Astrocyte of the cerebellum (primary cell): ENCODE data around the gene RNLS.

Source experiments
- DNase-seq: peaks from one replicate; pipeline ENCODE4 v3.0.0-alpha.2; 2011; ENCODE audit warnings: low read depth
- H3K4me3 ChIP-seq: 2 replicates; pipeline ENCODE4 v1.5.1; 2011; ENCODE audit warnings: mild to moderate bottlenecking, low read depth, low read length, moderate library complexity
- CTCF ChIP-seq: IDR thresholded peaks from 2 replicates; pipeline ENCODE4 v1.5.1; 2012; ENCODE audit warnings: low read length, low read depth, moderate library complexity, mild to moderate bottlenecking; ENCODE audit errors: missing control alignments
- in situ Hi-C: cut with HindIII; loops from 2 replicates; pipeline ENCODE4 v1.10.0; 2017; ENCODE audit warnings: low sequenced_read_pairs

RNLS gene

GRCh38 chr10:88534072-88534665 lies 48.9 kb downstream of the RNLS start:
- TF ChIP-seq CTCF: no peak
- in situ Hi-C loops: no loop called here
- H3K4me3 ChIP-seq: no peak overlapping the region
- DNase-seq: no peak

GRCh38 chr10:88531392-88532052 lies 51.6 kb downstream of the RNLS start:
- DNase-seq: no peak
- in situ Hi-C loops: no loop called here
- no peak for TF ChIP-seq CTCF
- no peak overlapping the region for H3K4me3 ChIP-seq

GRCh38 chr10:88530629-88531391 lies 52.3 kb downstream of the RNLS start:
- TF ChIP-seq CTCF: no peak
- in situ Hi-C loops: no loop called here

GRCh38 chr10:88530093-88530492 lies 53.0 kb downstream of the RNLS start:
- TF ChIP-seq CTCF: no peak
- H3K4me3 ChIP-seq: no peak overlapping the region
- in situ Hi-C loops: no loop called here
- DNase-seq: no peak

More at GRCh38 chr10:88530629-88531391, 52.3 kb downstream of the RNLS start:
- H3K4me3 ChIP-seq: no peak overlapping the region
- no peak for DNase-seq

GRCh38 chr10:88528806-88529570 lies 54.1 kb downstream of the RNLS start:
- in situ Hi-C loops: no loop called here
- no peak overlapping the region for H3K4me3 ChIP-seq
- DNase-seq: no peak
- TF ChIP-seq CTCF: no peak

- TF ChIP-seq CTCF: no peak
- in situ Hi-C loops: no loop called here
- H3K4me3 ChIP-seq: no peak overlapping the region
- DNase-seq: no peak
Measured at GRCh38 chr10:88528201-88528600, 54.9 kb downstream of the RNLS start.
